Prostate gland (tissue), 2 donors: ENCODE measurements around the gene CYP2C19. TPM values are rescaled to one million over a fixed set of nuclear protein-coding genes. Genes with fewer than 3 reads are reported as not detected.

ENCODE experiments used
- DNase-seq: peaks from one replicate; pipeline ENCODE4 v3.0.0-alpha.2; 2019; ENCODE audit warnings: low spot score
- H3K27ac ChIP-seq, 2 donors: fragments of 200-600 bp; sonication (generic); 2 replicates each; pipeline ENCODE4 v1.5.1; 2017 to 2019
- H3K27me3 ChIP-seq: fragments of 200-600 bp; sonication (generic); replicated peaks from 2 replicates; pipeline ENCODE4 v1.5.1; 2019; ENCODE audit not compliant: insufficient read depth
- H3K36me3 ChIP-seq, 2 donors: fragments of 200-600 bp; sonication (generic); 1 replicate in 1 of 2; 2 replicates in 1 of 2; pipeline versions ENCODE4 v1.5.1 to v1.8.1; 2017 to 2019
- H3K4me1 ChIP-seq: fragments of 200-600 bp; sonication (generic); replicated peaks from 2 replicates; pipeline ENCODE4 v1.5.1; 2019
- H3K4me3 ChIP-seq, 2 donors: fragments of 200-600 bp; sonication (generic); 2 replicates each; pipeline ENCODE4 v1.5.1; 2017 to 2019
- H3K9me3 ChIP-seq: fragments of 200-600 bp; sonication (generic); 2 replicates; pipeline ENCODE4 v1.5.1; 2017
- POLR2A ChIP-seq: fragments of 450-650 bp; IDR thresholded peaks from one replicate; pipeline ENCODE4 v1.6.1; 2016; ENCODE audit warnings: antibody characterized with exemption, mild to moderate bottlenecking
- POLR2AphosphoS5 ChIP-seq: sonication (generic); formaldehyde crosslinking; IDR thresholded peaks from one replicate; pipeline ENCODE4 v1.6.1; 2017; ENCODE audit warnings: antibody characterized with exemption
- WGBS: methylation state at CpG from one replicate; pipeline ENCODE4 v1.1.5; 2018; 5-methylcytosine and 5-hydroxymethylcytosine counted together
- intact Hi-C: fragments of 100-400 bp; cut with DNase I; formaldehyde crosslinking; loops from one replicate; pipeline ENCODE4 v1.14.2; 2022
- total RNA-seq, 2 donors: library from RNA; depleted of rRNA; stranded (reverse); fragments of >200 nt; gene quantifications; one replicate each; pipeline ENCODE4 v1.1.0, GENCODE V29; 2016
- TF ChIP-seq, protein P1 (sequence below), 4 experiments: fragments of 200-600 bp in 2 of 4; fragments of 450-650 bp in 2 of 4; sonication (generic) in 2 of 4; IDR thresholded peaks; 1 replicate in 3 of 4; 2 replicates in 1 of 4; pipeline ENCODE4 v1.5.1; 2016 to 2019; ENCODE audit warnings: antibody characterized with exemption in 4 of 4, mild to moderate bottlenecking in 2 of 4, moderate library complexity in 2 of 4

CYP2C19 gene
- total RNA-seq, result not detected

DNA sequence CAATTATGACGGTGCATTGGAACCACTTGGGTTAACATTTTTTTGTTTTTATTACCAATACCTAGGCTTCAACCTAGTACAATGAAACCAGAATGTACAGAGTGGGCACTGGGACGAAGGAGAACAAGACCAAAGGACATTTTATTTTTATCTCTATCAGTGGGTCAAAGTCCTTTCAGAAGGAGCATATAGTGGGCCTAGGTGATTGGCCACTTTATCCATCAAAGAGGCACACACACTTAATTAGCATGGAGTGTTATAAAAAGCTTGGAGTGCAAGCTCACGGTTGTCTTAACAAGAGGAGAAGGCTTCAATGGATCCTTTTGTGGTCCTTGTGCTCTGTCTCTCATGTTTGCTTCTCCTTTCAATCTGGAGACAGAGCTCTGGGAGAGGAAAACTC is at the start of gene CYP2C19:
Gene CYP2C19, plus strand, starts transcription at position 289 of the 400 bp plus-strand sequence. Its CDS starts 25 bp downstream, at position 314.
- Histone ChIP-seq H3K9me3 (no peaks in the 10 kb centered on the region), H3K27ac (no peak within 1 kb of the TSS), H3K36me3 (no peaks in the 10 kb centered on the region), H3K27me3 (no peaks in the 10 kb centered on the region), H3K4me1 (no peaks in the 10 kb centered on the region), H3K4me3 (no peak within 1 kb of the TSS)
- intact Hi-C loops, result no loop called here
- no peak for TF ChIP-seq POLR2AphosphoS5
- no peak for TF ChIP-seq POLR2A
- TF ChIP-seq, protein P1, sequence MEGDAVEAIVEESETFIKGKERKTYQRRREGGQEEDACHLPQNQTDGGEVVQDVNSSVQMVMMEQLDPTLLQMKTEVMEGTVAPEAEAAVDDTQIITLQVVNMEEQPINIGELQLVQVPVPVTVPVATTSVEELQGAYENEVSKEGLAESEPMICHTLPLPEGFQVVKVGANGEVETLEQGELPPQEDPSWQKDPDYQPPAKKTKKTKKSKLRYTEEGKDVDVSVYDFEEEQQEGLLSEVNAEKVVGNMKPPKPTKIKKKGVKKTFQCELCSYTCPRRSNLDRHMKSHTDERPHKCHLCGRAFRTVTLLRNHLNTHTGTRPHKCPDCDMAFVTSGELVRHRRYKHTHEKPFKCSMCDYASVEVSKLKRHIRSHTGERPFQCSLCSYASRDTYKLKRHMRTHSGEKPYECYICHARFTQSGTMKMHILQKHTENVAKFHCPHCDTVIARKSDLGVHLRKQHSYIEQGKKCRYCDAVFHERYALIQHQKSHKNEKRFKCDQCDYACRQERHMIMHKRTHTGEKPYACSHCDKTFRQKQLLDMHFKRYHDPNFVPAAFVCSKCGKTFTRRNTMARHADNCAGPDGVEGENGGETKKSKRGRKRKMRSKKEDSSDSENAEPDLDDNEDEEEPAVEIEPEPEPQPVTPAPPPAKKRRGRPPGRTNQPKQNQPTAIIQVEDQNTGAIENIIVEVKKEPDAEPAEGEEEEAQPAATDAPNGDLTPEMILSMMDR (IDR thresholded peaks at IDR 0.05), result no peak
- no peak for DNase-seq
- WGBS, result 63% methylated on average over 3 of the region's 3 CpGs

DNA sequence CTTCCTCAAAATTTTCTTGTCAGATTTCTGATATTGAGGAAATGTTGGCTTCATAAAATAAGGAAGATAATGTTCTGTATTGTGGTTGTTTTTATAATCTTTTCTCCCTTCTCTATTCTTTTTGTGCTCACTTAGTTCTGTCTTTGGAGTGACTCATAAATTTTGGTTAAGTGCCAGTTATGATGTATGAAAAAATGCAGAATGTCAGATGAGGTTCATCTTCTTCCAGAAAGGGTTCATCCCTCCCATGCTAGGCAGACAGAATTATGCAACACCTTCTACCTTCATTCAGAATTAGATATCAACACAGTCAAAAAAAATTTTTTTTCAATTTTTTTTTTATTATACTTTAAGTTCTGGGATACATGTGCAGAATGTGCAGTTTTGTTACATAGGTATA is 36.6 kb upstream of the CYP2C19 start:
- H3K36me3 ChIP-seq, result no peaks in the 10 kb centered on the region
- TF ChIP-seq POLR2AphosphoS5 (no peak), POLR2A (no peak)
- TF ChIP-seq, protein P1 (IDR thresholded peaks at IDR 0.05), result no peak
- no peak for DNase-seq
- no peaks in the 10 kb centered on the region for H3K9me3 ChIP-seq
- H3K27me3 ChIP-seq, result no peaks in the 10 kb centered on the region
- H3K4me1 ChIP-seq, result no peaks in the 10 kb centered on the region
- H3K4me3 ChIP-seq, result no peak overlapping the region
- no peak overlapping the region for H3K27ac ChIP-seq
- intact Hi-C loops, result no loop called here

DNA sequence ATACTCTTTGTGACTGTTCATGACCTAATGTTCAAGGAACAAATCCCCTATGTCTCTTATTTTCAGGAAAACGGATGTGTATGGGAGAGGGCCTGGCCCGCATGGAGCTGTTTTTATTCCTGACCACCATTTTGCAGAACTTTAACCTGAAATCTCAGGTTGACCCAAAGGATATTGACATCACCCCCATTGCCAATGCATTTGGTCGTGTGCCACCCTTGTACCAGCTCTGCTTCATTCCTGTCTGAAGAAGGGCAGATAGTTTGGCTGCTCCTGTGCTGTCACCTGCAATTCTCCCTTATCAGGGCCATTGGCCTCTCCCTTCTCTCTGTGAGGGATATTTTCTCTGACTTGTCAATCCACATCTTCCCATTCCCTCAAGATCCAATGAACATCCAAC is 27.3 kb upstream of the CYP2C19 start:
- no peak for DNase-seq
- no peaks in the 10 kb centered on the region for H3K36me3 ChIP-seq
- H3K4me1 ChIP-seq, result no peaks in the 10 kb centered on the region
- H3K9me3 ChIP-seq, result no peaks in the 10 kb centered on the region
- TF ChIP-seq POLR2A (no peak), POLR2AphosphoS5 (no peak)
- TF ChIP-seq, protein P1 (IDR thresholded peaks at IDR 0.05), result no peak
- no peak overlapping the region for H3K27ac ChIP-seq
- intact Hi-C loops, result no loop called here
- H3K4me3 ChIP-seq, result no peak overlapping the region
- WGBS, result 77% methylated on average over 3 of the region's 3 CpGs
- no peaks in the 10 kb centered on the region for H3K27me3 ChIP-seq

GRCh38 chr10:94738588-94738987 is 23.9 kb upstream of the CYP2C19 start:
- WGBS, result 59% methylated on average over 2 of the region's 2 CpGs
- Histone ChIP-seq H3K27me3 (no peaks in the 10 kb centered on the region), H3K27ac (no peak overlapping the region), H3K36me3 (no peaks in the 10 kb centered on the region), H3K9me3 (no peaks in the 10 kb centered on the region), H3K4me1 (no peaks in the 10 kb centered on the region), H3K4me3 (no peak overlapping the region)
- DNase-seq, result no peak
- no peak for TF ChIP-seq POLR2AphosphoS5
- TF ChIP-seq, protein P1 (IDR thresholded peaks at IDR 0.05), result no peak
- intact Hi-C loops, result no loop called here

DNA sequence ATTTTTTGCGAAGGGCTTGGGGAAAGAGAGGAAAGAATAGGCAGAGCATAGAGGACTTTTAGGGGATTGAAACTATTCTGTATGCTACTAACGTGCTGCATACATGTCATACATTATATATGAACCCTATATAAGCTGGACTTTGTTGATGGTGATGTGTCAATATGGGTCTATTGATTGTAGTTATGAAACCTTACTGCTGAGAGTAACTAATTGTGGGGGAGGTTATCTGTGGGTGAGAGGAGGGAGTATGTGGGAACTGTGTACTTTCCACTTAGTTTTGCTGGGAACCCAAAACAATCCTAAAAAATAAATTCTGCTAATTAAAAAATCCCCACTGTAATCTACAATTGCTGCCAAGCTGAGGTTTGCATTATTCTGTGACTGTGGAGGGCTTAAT is 15.3 kb upstream of the CYP2C19 start:
- 85% methylated on average over 2 of the region's 2 CpGs for WGBS
- intact Hi-C loops, result no loop called here
- Histone ChIP-seq H3K27ac (no peak overlapping the region), H3K36me3 (no peaks in the 10 kb centered on the region), H3K9me3 (no peaks in the 10 kb centered on the region), H3K27me3 (no peaks in the 10 kb centered on the region), H3K4me1 (no peaks in the 10 kb centered on the region), H3K4me3 (no peak overlapping the region)
- TF ChIP-seq POLR2A (no peak), POLR2AphosphoS5 (no peak)
- TF ChIP-seq, protein P1 (IDR thresholded peaks at IDR 0.05), result no peak
- DNase-seq, result no peak
